GM12878 (cell line): ENCODE measurements around the gene ZNF18. TPM values are rescaled to one million over a fixed set of nuclear protein-coding genes. Genes with fewer than 3 reads are reported as not detected.

Experiments
- ATAC-seq: fragments of 200-7000 bp; cut with Tn5 transposase; 3 replicates; pipeline ENCODE4 v1.9.1; 2020; ENCODE audit warnings: mild to moderate bottlenecking, moderate library complexity
- BruUV-seq: library from RNA; stranded (reverse); fragments of 400-500 nt; replicated peaks from 2 replicates; lab custom pipeline; 2021; lab: Mats Ljungman, UMichigan
- CTCF ChIA-PET: fragments of 300-600 bp; sonication (Branson Sonifier 250); formaldehyde crosslinking; extraction: SDS; loops from one replicate; lab custom pipeline; 2021; ENCODE audit warnings: inconsistent platforms; lab: Yijun Ruan, JAX
- POLR2A ChIA-PET: fragments of 350-600 bp; formaldehyde crosslinking; extraction: SDS; loops from one replicate; lab custom pipeline; 2021; ENCODE audit warnings: inconsistent platforms; lab: Charles Lee
- RAD21 ChIA-PET: fragments of 300-600 bp; sonication (Branson Sonifier 250); formaldehyde crosslinking; loops from one replicate; lab custom pipeline; 2023; ENCODE audit warnings: antibody characterized with exemption; ENCODE audit not compliant: unreplicated experiment; lab: Charles Lee
- SMC1A ChIA-PET: fragments of 300-600 bp; sonication (Branson Sonifier 250); formaldehyde crosslinking; loops from one replicate; lab custom pipeline; 2023; ENCODE audit not compliant: unreplicated experiment, uncharacterized antibody; lab: Charles Lee
- DNase-seq: peaks from one replicate; pipeline ENCODE4 v3.0.0-alpha.2; 2011; ENCODE audit warnings: low read depth, low spot score
- FAIRE-seq: peaks from 3 replicates; lab custom pipeline; 2011; peaks lifted over from hg19 to GRCh38; lab: Jason Lieb, UNC
- H2AFZ ChIP-seq: 2 replicates; pipeline ENCODE4 v1.6.0; 2011; ENCODE audit warnings: low read depth, low read length, control low read depth; ENCODE audit not compliant: control insufficient read depth
- H3K27ac ChIP-seq: 2 replicates; pipeline ENCODE4 v1.5.1; 2011; ENCODE audit warnings: control low read depth; ENCODE audit not compliant: control insufficient read depth, insufficient read depth
- H3K27me3 ChIP-seq, 2 experiments: replicated peaks in 1 of 2; 2 replicates each; pipeline versions ENCODE4 v1.6.0 to v1.6.1; 2011; ENCODE audit warnings: low read length in 1 of 2; ENCODE audit not compliant: control insufficient read depth in 2 of 2, insufficient read depth in 2 of 2
- H3K36me3 ChIP-seq, 2 experiments: 2 replicates each; pipeline ENCODE4 v1.5.1; 2011; ENCODE audit warnings: low read length in 1 of 2; ENCODE audit not compliant: control insufficient read depth in 2 of 2, insufficient read depth in 2 of 2
- H3K4me1 ChIP-seq: 2 replicates; pipeline ENCODE4 v1.6.1; 2011; ENCODE audit warnings: mild to moderate bottlenecking, low read length, moderate library complexity, mixed read lengths; ENCODE audit not compliant: control insufficient read depth, insufficient read depth
- H3K4me2 ChIP-seq: 2 replicates; pipeline ENCODE4 v1.6.0; 2011; ENCODE audit warnings: control low read depth; ENCODE audit not compliant: control insufficient read depth, insufficient read depth
- H3K4me3 ChIP-seq: fragments of 200-600 bp; sonication (generic); 2 replicates; pipeline ENCODE4 v1.5.1; 2016
- H3K79me2 ChIP-seq: 2 replicates; pipeline ENCODE4 v1.6.0; 2011; ENCODE audit warnings: low read length; ENCODE audit not compliant: control insufficient read depth, insufficient read depth
- H3K9ac ChIP-seq: 2 replicates; pipeline ENCODE4 v1.8.0; 2011; ENCODE audit warnings: low read length, control low read depth, mixed read lengths; ENCODE audit not compliant: control insufficient read depth, insufficient read depth
- H3K9me3 ChIP-seq: replicated peaks from 3 replicates; pipeline ENCODE4 v1.5.1; 2011; ENCODE audit warnings: mild to moderate bottlenecking, low read length; ENCODE audit not compliant: control insufficient read depth, insufficient read depth
- H4K20me1 ChIP-seq: 2 replicates; pipeline ENCODE4 v1.6.0; 2011; ENCODE audit not compliant: control insufficient read depth, insufficient read depth
- ATF7 ChIP-seq: fragments of 450-650 bp; IDR thresholded peaks from 2 replicates; pipeline ENCODE4 v1.6.1; 2016; ENCODE audit warnings: low read depth, mild to moderate bottlenecking
- BRCA1 ChIP-seq: IDR thresholded peaks from 2 replicates; pipeline ENCODE4 v1.6.1; 2011; ENCODE audit warnings: low read depth, low read length, improper control_type of control experiment
- EZH2 ChIP-seq: IDR thresholded peaks from 2 replicates; pipeline ENCODE4 v1.6.1; 2012; ENCODE audit warnings: low read depth, mild to moderate bottlenecking, control low read depth, inconsistent platforms, low read length, borderline replicate concordance; ENCODE audit not compliant: control insufficient read depth
- HSF1 ChIP-seq: fragments of 150-350 bp; IDR thresholded peaks from 2 replicates; pipeline ENCODE4 v1.6.1; 2014; ENCODE audit warnings: mild to moderate bottlenecking, low read depth, low read length
- KAT2A ChIP-seq: conservative IDR thresholded peaks from 2 replicates; pipeline ENCODE4 v1.6.1; 2011; ENCODE audit warnings: low read depth, low read length; ENCODE audit not compliant: control insufficient read depth
- KDM1A ChIP-seq: fragments of 200-600 bp; sonication (generic); IDR thresholded peaks from 2 replicates; pipeline ENCODE4 v1.6.1; 2016; ENCODE audit warnings: borderline replicate concordance
- LARP7 ChIP-seq: fragments of 450-650 bp; IDR thresholded peaks from 2 replicates; pipeline ENCODE4 v1.6.1; 2017; ENCODE audit warnings: mild to moderate bottlenecking
- NKRF ChIP-seq: fragments of 450-650 bp; conservative IDR thresholded peaks from 2 replicates; pipeline ENCODE4 v1.6.1; 2017; ENCODE audit warnings: mild to moderate bottlenecking, moderate library complexity
- RAD21 ChIP-seq: IDR thresholded peaks from 2 replicates; pipeline ENCODE4 v1.6.1; 2011; ENCODE audit warnings: mild to moderate bottlenecking, low read depth, low read length, moderate library complexity; ENCODE audit not compliant: insufficient read depth
- SIN3A ChIP-seq: IDR thresholded peaks from 2 replicates; pipeline ENCODE4 v1.6.1; 2012; ENCODE audit warnings: low read depth, low read length, improper control_type of control experiment
- SMAD1 ChIP-seq: fragments of 450-650 bp; IDR thresholded peaks from 2 replicates; pipeline ENCODE4 v1.6.1; 2018; ENCODE audit warnings: mild to moderate bottlenecking, low read depth; ENCODE audit not compliant: partially characterized antibody
- SUZ12 ChIP-seq: fragments of 200-600 bp; sonication (generic); IDR thresholded peaks from one replicate; pipeline ENCODE4 v1.6.1; 2018; ENCODE audit warnings: antibody characterized with exemption, mild to moderate bottlenecking; ENCODE audit not compliant: unreplicated experiment
- TCF12 ChIP-seq: IDR thresholded peaks from 2 replicates; pipeline ENCODE4 v1.6.1; 2011; ENCODE audit warnings: low read depth, mild to moderate bottlenecking, low read length
- TCF3 ChIP-seq: IDR thresholded peaks from 2 replicates; pipeline ENCODE4 v1.6.1; 2012; ENCODE audit warnings: low read depth, mild to moderate bottlenecking, low read length, borderline replicate concordance; ENCODE audit not compliant: insufficient read depth
- ZBTB33 ChIP-seq: fragments of 450-650 bp; IDR thresholded peaks from 2 replicates; pipeline ENCODE4 v1.6.1; 2017; ENCODE audit warnings: mild to moderate bottlenecking
- ZSCAN29 ChIP-seq: fragments of 450-650 bp; IDR thresholded peaks from 2 replicates; pipeline ENCODE4 v1.6.1; 2017; ENCODE audit warnings: mild to moderate bottlenecking, moderate library complexity
- WGBS: methylation state at CpG from one replicate; pipeline ENCODE4 v1.1.6; 2016; ENCODE audit warnings: low lambda C conversion rate; ENCODE audit not compliant: insufficient replicate concordance, insufficient coverage; ENCODE audit errors: missing lambda C conversion rate; 5-methylcytosine and 5-hydroxymethylcytosine counted together
- in situ Hi-C: fragments of 300-500 bp; cut with MboI; formaldehyde crosslinking; loops from 9 replicates; pipeline ENCODE4 v1.14.3; 2018; ENCODE audit warnings: mixed read lengths
- intact Hi-C: fragments of 100-400 bp; cut with micrococcal nuclease; formaldehyde crosslinking; loops from one replicate; pipeline ENCODE4 v1.14.2; 2022; ENCODE audit not compliant: unreplicated experiment
- polyA plus RNA-seq, 11 experiments: library from polyadenylated mRNA; depleted of rRNA in 4 of 11; unstranded in 6 of 11; stranded (reverse) in 5 of 11; fragments of >200 nt; fragmentation: Nextera tagmentation in 4 of 11; fragmentation: Illumina TruSeq in 1 of 11; extraction: Ambion mirVana in 4 of 11; extraction: Trizol in 1 of 11; gene quantifications; 1 replicate in 1 of 11; 2 replicates in 10 of 11; pipeline versions ENCODE4 v1.2.1 to v1.2.3, GENCODE V29; 2011 to 2016; ENCODE audit warnings: inconsistent platforms in 2 of 11, missing spikeins in 2 of 11, low read depth in 1 of 11
- total RNA-seq, 4 experiments: library from RNA; depleted of rRNA in 3 of 4; stranded (reverse); fragments of >200 nt in 3 of 4; fragmentation: Illumina TruSeq in 1 of 4; extraction: Trizol in 1 of 4; gene quantifications; 2 replicates each; pipeline versions ENCODE4 v1.2.1 to v1.2.3, GENCODE V29; 2013 to 2021

The ZNF18 gene
- total and polyA plus RNA-seq, 10 of the 15 experiments (the other 5 are each of a cell fraction or from before 2014, with no cell fraction given) = 4.6 to 10.2 (median 9.1) TPM

GRCh38 chr17:12041312-12041711, 44.0 kb upstream of the ZNF18 start:
- Histone ChIP-seq H2AFZ (no peak overlapping the region), H3K27ac (no peak overlapping the region), H3K36me3 (no peaks in the 10 kb centered on the region), H3K4me2 (no peak overlapping the region), H3K79me2 (peaks cover 7% of the 10 kb centered on the region), H4K20me1 (no peaks in the 10 kb centered on the region), H3K9me3 (no peaks in the 10 kb centered on the region), H3K4me1 (no peaks in the 10 kb centered on the region), H3K27me3 (no peaks in the 10 kb centered on the region), H3K9ac (no peak overlapping the region), H3K4me3 (no peak overlapping the region)
- FAIRE-seq (no peak), ATAC-seq (no peak), DNase-seq (no peak)
- in situ Hi-C loops (no loop called here), intact Hi-C loops (no loop called here)
- ChIA-PET SMC1A (no interaction called here), POLR2A (interaction anchor here (1.3 kb wide), 1 partner anchor 17 kb away, joined by 3 read pairs; no protein-coding TSS in a partner anchor), RAD21 (no interaction called here), CTCF (interaction anchor here (0.6 kb wide), 1 partner anchor 11 kb away, joined by 4 read pairs; no protein-coding TSS in a partner anchor)
- BruUV-seq = no TSS peak
- 62% methylated on average over 3 of the region's 3 CpGs for WGBS
- TF ChIP-seq RAD21 (no peak), SUZ12 (no peak), KAT2A (no peak), SIN3A (no peak), SMAD1 (no peak), TCF12 (no peak), ZSCAN29 (no peak), ZBTB33 (no peak), TCF3 (no peak), BRCA1 (no peak), ATF7 (no peak), NKRF (no peak), HSF1 (no peak), LARP7 (no peak), KDM1A (no peak), EZH2 (no peak)
